Calu3 (cell line): ENCODE results near the gene TIAL1. TPM values are rescaled to one million over a fixed set of nuclear protein-coding genes. Genes with fewer than 3 reads are reported as not detected.

Experiments
- Bru-seq: library from RNA; stranded (reverse); fragments of 400-500 nt; gene quantifications from one replicate; lab custom pipeline; 2021; lab: Mats Ljungman, UMichigan
- BruChase-seq, 2 experiments: library from RNA; stranded (reverse); fragments of 400-500 nt; gene quantifications; one replicate each; lab custom pipeline; 2021; lab: Mats Ljungman, UMichigan
- BruUV-seq: library from RNA; stranded (reverse); fragments of 400-500 nt; replicated peaks from 2 replicates; lab custom pipeline; 2021; lab: Mats Ljungman, UMichigan
- CTCF ChIA-PET: fragments of 300-600 bp; sonication (Branson Sonifier 250); formaldehyde crosslinking; loops from one replicate; lab custom pipeline; 2022; ENCODE audit warnings: antibody characterized with exemption; lab: Charles Lee
- DNase-seq: peaks from one replicate; pipeline ENCODE4 v3.0.0; 2022
- H3K27ac Mint-ChIP-seq: one replicate; pipeline ENCODE4 v1.8.0; 2022; ENCODE audit warnings: mixed read lengths; ENCODE audit not compliant: unreplicated experiment
- H3K27me3 Mint-ChIP-seq: one replicate; pipeline ENCODE4 v1.8.0; 2022; ENCODE audit warnings: mixed read lengths; ENCODE audit not compliant: unreplicated experiment
- H3K36me3 Mint-ChIP-seq: one replicate; pipeline ENCODE4 v1.8.0; 2022; ENCODE audit warnings: mild to moderate bottlenecking, moderate library complexity, mixed read lengths; ENCODE audit not compliant: insufficient read depth, unreplicated experiment
- H3K4me1 Mint-ChIP-seq: one replicate; pipeline ENCODE4 v1.8.0; 2022; ENCODE audit warnings: mild to moderate bottlenecking, low read depth, mixed read lengths; ENCODE audit not compliant: unreplicated experiment
- H3K4me3 Mint-ChIP-seq: one replicate; pipeline ENCODE4 v1.8.0; 2022; ENCODE audit warnings: mild to moderate bottlenecking, low read depth, moderate library complexity, mixed read lengths; ENCODE audit not compliant: unreplicated experiment
- H3K9me3 Mint-ChIP-seq: one replicate; pipeline ENCODE4 v1.8.0; 2022; ENCODE audit warnings: low read depth, mixed read lengths; ENCODE audit not compliant: unreplicated experiment
- intact Hi-C: fragments of 100-400 bp; cut with micrococcal nuclease; formaldehyde crosslinking; loops from one replicate; pipeline ENCODE4 v1.10.0; 2022; ENCODE audit not compliant: unreplicated experiment
- long read RNA-seq: library from polyadenylated mRNA; stranded (forward); transcript quantifications from one replicate; pipeline ENCODE4 v2.0.0, GENCODE V29; 2022
- total RNA-seq: library from RNA; stranded (reverse); gene quantifications from 2 replicates; pipeline ENCODE4 v1.2.3, GENCODE V29; 2022
- TF ChIP-seq, protein P1 (sequence below): fragments of 200-600 bp; IDR thresholded peaks from one replicate; pipeline ENCODE4 v1.8.0; 2022; ENCODE audit warnings: antibody characterized with exemption; ENCODE audit not compliant: unreplicated experiment

Gene TIAL1, protein sequence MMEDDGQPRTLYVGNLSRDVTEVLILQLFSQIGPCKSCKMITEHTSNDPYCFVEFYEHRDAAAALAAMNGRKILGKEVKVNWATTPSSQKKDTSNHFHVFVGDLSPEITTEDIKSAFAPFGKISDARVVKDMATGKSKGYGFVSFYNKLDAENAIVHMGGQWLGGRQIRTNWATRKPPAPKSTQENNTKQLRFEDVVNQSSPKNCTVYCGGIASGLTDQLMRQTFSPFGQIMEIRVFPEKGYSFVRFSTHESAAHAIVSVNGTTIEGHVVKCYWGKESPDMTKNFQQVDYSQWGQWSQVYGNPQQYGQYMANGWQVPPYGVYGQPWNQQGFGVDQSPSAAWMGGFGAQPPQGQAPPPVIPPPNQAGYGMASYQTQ
- total RNA-seq (82.6 and 91.6 TPM in 2 replicates), Bru-seq, nascent RNA (percentile 94 among the genes with signal in this experiment), BruChase-seq, experiment 1, labeled RNA remaining after a 6-hour chase (percentile 93 among the genes with signal in this experiment), BruChase-seq, experiment 2, labeled RNA remaining after a 2-hour chase (percentile 94 among the genes with signal in this experiment)
- long read RNA-seq, full-length matches to known transcripts = 6 of 10 reads
- long read RNA-seq, partial matches to known transcripts = 3 of 10 reads
- long read RNA-seq, other reads (novel, unspliced or antisense) = 1 of 10 reads

DNA sequence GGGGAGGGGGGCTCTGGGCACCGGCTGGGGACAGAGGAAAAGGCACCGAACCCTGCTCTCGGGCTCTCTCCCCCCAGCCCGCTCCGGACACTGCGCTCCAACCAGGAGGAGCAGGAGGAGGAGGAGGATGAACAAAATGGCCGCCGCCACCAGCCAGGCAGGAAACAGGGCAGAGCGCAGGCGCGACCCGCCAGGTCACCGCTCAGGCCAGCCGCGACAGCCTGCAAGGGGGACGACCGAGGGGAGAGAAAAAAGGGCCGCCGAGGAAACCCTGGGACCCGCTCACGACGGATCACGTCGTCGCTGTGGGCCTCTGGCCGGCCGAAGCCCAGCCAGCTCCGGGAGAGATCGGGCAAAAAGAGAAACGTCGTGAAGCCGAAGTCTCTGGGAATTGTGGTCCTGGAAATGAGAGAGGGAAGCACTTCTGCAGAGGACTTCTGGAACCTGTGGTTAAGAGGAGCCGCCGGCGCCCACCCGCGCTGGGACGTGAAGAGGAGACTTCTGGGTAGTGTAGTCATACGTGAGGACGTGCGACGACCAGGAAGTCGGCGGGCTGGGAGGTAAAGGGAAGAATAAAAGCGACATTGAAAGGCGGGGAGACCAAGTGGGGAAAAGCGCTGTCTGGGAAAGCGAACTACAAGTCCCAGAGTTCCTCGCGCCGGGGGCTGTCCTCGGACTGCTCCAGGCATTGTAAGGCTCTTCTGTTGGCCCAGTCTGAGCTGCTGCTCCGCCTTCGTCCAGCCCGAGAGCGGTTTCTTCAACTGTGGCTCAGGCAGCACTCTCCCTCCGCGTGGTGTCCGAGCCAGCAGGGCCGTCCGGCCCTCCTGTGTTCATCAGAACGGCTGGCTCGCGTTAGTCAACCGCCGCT, at the start of gene TIAL1:
TIAL1 (minus strand) TSS at position 428 of the 868 bp plus-strand sequence. CDS start 499 bp downstream, outside the sequence.
- BruUV-seq = no TSS peak
- TF ChIP-seq, protein P1, sequence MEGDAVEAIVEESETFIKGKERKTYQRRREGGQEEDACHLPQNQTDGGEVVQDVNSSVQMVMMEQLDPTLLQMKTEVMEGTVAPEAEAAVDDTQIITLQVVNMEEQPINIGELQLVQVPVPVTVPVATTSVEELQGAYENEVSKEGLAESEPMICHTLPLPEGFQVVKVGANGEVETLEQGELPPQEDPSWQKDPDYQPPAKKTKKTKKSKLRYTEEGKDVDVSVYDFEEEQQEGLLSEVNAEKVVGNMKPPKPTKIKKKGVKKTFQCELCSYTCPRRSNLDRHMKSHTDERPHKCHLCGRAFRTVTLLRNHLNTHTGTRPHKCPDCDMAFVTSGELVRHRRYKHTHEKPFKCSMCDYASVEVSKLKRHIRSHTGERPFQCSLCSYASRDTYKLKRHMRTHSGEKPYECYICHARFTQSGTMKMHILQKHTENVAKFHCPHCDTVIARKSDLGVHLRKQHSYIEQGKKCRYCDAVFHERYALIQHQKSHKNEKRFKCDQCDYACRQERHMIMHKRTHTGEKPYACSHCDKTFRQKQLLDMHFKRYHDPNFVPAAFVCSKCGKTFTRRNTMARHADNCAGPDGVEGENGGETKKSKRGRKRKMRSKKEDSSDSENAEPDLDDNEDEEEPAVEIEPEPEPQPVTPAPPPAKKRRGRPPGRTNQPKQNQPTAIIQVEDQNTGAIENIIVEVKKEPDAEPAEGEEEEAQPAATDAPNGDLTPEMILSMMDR = no peak
- Mint-ChIP-seq H3K27me3 (no peaks in the 10 kb centered on the region), H3K27ac (peak within 1 kb of the TSS; percentile 90), H3K4me3 (peak within 1 kb of the TSS; percentile 89), H3K9me3 (no peaks in the 10 kb centered on the region), H3K4me1 (peaks cover 20% of the 10 kb centered on the region), H3K36me3 (peaks cover 28% of the 10 kb centered on the region)
- intact Hi-C loops = no loop called here
- CTCF ChIA-PET = interaction anchor here (1.0 kb wide), 1 partner anchor 129 kb away, joined by 3 read pairs; the partner anchor contains the start of gene INPP5F
- DNase-seq = peak; percentile 91

DNA sequence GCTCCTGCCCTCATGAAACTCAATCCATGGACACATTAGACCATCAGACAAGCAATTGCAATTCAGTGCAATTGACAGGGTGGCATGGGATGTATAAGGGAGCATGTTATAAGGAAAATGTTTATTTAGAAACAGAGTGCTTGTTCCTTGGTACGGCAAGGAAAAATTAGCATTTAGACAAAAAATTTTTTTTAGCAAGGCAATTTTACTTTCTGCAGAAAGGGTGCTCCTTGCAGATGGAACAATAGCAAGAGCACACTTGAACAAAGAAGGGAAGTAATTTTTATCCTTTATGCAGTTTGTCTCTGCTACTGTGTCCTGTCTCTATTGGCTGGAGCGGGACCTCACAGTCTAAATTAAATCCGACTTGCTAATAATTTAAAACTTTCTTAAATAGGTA, 48.2 kb upstream of the TIAL1 start:
- DNase-seq = no peak
- Mint-ChIP-seq H3K9me3 (no peaks in the 10 kb centered on the region), H3K36me3 (no peaks in the 10 kb centered on the region), H3K27ac (no peak overlapping the region), H3K4me3 (no peak overlapping the region), H3K4me1 (peaks cover 8% of the 10 kb centered on the region), H3K27me3 (no peaks in the 10 kb centered on the region)
- no TSS peak for BruUV-seq
- CTCF ChIA-PET = no interaction called here
- intact Hi-C loops = no loop called here
- TF ChIP-seq, protein P1 = no peak

DNA sequence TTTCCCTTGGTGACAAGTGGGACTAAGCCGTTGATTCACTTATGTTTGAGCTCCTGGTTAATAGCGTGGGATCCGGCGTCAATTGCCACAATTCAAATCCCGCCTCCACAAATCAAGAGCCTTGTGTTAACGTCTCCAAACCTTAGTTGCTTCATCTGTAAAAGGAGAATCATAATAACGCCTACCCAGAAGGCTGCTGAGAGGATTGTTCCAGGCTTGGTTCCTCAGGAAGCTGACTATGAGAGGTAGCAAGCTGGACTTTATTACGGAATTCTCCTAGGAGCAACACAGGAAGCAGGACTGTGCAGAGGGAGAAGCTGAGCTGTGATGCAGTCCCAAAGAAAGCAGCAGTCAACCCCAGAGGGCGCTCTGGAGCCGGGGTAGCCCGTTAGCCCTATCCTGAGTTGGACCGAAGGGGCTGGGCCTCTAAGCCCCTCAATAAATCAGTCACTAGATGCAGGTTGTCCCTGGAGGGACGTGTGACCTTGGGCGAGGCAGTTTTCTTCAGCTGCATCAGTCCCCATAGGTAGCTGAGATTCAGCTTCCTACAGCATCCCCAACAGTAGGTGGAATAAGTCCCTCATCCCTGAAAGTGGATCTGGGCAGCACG, 47.5 kb upstream of the TIAL1 start:
- CTCF ChIA-PET = interaction anchor here (0.8 kb wide), 1 partner anchor 14 kb away, joined by 3 read pairs; no protein-coding TSS in a partner anchor
- TF ChIP-seq, protein P1 = no peak
- intact Hi-C loops = no loop called here
- DNase-seq = no peak
- Mint-ChIP-seq H3K9me3 (no peaks in the 10 kb centered on the region), H3K27ac (no peak overlapping the region), H3K36me3 (no peaks in the 10 kb centered on the region), H3K4me3 (no peak overlapping the region), H3K4me1 (peaks cover 8% of the 10 kb centered on the region), H3K27me3 (no peaks in the 10 kb centered on the region)
- BruUV-seq = no TSS peak
